OCI-LY3 (cell line): Measurements from ENCODE around the gene ABCC5.

ENCODE experiments used
- EZH2phosphoT487 ChIP-seq: fragments of 200-600 bp; shearing (Covaris generic); IDR thresholded peaks from 2 replicates; pipeline ENCODE4 v1.6.1; 2018; ENCODE audit warnings: antibody characterized with exemption, mixed run types, low read depth
- TF ChIP-seq, protein P1 (sequence below): fragments of 200-600, 300-600 bp; sonication (generic); IDR thresholded peaks from 2 replicates; pipeline ENCODE4 v1.5.1; 2014; ENCODE audit warnings: antibody characterized with exemption, low read length, low read depth

DNA sequence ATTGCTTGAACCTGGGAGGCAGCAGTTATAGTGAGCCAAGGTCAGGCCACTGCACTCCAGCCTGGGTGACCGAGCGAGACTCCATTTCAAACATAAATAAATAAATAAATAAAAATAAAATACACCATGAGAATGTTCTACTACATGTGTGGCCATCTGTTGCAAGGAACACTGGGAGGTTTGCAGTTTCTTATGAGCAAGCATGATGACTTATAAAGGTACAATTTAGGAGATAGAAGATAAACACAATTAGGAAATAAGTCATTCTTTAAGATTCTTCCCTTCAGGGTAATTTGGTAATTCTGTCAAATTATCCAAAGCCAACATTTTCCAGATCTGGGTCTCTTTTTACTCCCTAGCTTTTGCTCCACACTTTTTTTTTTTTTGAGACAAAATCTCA, 48.5 kb upstream of the ABCC5 start:
- TF ChIP-seq, protein P1, sequence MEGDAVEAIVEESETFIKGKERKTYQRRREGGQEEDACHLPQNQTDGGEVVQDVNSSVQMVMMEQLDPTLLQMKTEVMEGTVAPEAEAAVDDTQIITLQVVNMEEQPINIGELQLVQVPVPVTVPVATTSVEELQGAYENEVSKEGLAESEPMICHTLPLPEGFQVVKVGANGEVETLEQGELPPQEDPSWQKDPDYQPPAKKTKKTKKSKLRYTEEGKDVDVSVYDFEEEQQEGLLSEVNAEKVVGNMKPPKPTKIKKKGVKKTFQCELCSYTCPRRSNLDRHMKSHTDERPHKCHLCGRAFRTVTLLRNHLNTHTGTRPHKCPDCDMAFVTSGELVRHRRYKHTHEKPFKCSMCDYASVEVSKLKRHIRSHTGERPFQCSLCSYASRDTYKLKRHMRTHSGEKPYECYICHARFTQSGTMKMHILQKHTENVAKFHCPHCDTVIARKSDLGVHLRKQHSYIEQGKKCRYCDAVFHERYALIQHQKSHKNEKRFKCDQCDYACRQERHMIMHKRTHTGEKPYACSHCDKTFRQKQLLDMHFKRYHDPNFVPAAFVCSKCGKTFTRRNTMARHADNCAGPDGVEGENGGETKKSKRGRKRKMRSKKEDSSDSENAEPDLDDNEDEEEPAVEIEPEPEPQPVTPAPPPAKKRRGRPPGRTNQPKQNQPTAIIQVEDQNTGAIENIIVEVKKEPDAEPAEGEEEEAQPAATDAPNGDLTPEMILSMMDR = no peak
- no peak for TF ChIP-seq EZH2phosphoT487
